ENCODE results near the gene AKR1E2. TPM values are rescaled to one million over a fixed set of nuclear protein-coding genes. Genes with fewer than 3 reads are reported as not detected.

AKR1E2 gene
- total RNA-seq, 1 donor from 2014 or later: 1.7 TPM

DNA sequence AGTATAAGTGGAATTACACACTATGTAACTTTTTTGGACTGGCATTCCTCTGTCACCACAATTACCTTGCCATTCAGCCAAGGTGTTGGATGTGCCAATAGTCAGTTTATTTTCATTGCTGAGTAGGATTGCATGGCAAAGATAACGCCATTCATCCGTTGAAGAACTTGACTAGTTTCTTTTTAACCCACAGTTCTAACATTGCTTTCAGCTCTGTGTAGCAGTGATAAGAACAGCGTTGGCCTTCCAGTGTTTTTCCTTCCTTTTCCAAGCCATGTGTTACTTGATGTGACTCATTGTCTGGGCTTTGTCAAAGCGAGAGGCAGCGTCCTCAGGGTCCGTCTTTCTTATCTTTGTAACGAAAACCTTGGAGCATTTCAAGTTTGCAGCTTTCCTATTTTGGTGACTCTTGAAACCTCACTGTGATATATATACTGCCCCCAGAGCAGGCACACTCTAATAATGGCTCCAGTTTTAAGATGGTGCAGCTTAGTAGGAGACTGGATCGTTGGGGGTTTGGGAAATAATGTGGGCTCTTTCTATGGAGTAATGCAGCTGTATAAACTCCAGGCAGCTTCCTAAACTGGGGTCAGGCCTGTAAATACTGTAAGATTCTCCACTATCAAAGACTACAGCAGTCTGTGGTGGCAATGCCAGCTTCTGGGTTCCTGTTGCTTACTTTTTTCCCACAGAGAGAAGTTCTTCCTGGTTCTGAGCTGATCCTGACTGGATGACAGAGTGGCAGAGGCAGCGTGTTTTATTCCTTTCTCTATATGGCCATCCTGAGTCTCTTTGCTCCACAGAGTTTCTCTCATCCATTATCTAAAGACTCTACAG, 41.7 kb downstream of the AKR1E2 start:
- no peak for DNase-seq (ENCODE audit: extremely low spot score, unreplicated experiment)
- Mint-ChIP-seq H3K4me3 (ENCODE audit: unreplicated experiment) (no peak overlapping the region), H3K9me3 (ENCODE audit: unreplicated experiment) (no peaks in the 10 kb centered on the region), H3K4me1 (ENCODE audit: unreplicated experiment) (peaks cover 2% of the 10 kb centered on the region), H3K27me3 (ENCODE audit: unreplicated experiment) (peaks cover 25% of the 10 kb centered on the region), H3K27ac (ENCODE audit: unreplicated experiment) (no peak overlapping the region), H3K36me3 (ENCODE audit: unreplicated experiment) (no peaks in the 10 kb centered on the region)
- TF ChIP-seq, protein P1, sequence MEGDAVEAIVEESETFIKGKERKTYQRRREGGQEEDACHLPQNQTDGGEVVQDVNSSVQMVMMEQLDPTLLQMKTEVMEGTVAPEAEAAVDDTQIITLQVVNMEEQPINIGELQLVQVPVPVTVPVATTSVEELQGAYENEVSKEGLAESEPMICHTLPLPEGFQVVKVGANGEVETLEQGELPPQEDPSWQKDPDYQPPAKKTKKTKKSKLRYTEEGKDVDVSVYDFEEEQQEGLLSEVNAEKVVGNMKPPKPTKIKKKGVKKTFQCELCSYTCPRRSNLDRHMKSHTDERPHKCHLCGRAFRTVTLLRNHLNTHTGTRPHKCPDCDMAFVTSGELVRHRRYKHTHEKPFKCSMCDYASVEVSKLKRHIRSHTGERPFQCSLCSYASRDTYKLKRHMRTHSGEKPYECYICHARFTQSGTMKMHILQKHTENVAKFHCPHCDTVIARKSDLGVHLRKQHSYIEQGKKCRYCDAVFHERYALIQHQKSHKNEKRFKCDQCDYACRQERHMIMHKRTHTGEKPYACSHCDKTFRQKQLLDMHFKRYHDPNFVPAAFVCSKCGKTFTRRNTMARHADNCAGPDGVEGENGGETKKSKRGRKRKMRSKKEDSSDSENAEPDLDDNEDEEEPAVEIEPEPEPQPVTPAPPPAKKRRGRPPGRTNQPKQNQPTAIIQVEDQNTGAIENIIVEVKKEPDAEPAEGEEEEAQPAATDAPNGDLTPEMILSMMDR (IDR thresholded peaks at IDR 0.05): no peak

DNA sequence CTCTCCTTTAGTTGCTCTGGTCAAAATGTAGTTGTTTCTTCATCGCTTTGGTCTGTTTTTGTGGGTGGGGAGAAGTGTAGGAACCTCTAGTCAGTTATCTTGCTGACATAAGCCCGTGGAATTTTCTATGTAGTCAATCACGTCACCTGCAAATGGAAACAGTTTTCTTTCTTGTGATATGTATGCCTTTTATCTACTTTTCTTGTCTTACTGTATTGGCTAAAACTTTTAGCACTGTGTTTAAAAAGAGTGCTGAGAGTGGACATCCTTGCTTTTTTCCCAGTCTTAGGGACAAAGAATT, 42.3 kb downstream of the AKR1E2 start:
- TF ChIP-seq, protein P1 (IDR thresholded peaks at IDR 0.05): no peak
- H3K4me3 Mint-ChIP-seq (ENCODE audit: unreplicated experiment): no peak overlapping the region
- H3K36me3 Mint-ChIP-seq (ENCODE audit: unreplicated experiment): no peaks in the 10 kb centered on the region
- no peaks in the 10 kb centered on the region for H3K9me3 Mint-ChIP-seq (ENCODE audit: unreplicated experiment)
- peaks cover 2% of the 10 kb centered on the region for H3K4me1 Mint-ChIP-seq (ENCODE audit: unreplicated experiment)
- H3K27me3 Mint-ChIP-seq (ENCODE audit: unreplicated experiment): peaks cover 30% of the 10 kb centered on the region
- DNase-seq (ENCODE audit: extremely low spot score, unreplicated experiment): no peak
- no peak overlapping the region for H3K27ac Mint-ChIP-seq (ENCODE audit: unreplicated experiment)

DNA sequence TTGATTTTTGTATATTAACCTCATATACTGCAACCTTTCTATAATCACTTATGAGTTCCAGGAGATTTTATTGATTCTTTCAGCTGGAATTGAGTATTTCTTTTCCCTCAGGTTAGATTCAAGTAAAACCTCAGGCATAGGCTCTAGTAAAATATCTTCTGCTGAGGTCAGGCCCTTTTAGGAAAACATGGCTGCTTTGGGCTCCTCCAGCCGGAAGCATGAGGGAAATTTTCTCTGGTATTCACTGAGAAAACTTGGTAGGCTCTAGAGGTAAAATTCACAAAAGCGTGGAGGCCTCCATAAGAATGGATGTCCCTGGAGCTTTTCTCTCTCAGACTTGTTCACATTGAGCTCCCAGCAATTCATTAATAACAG, 56.7 kb downstream of the AKR1E2 start:
- Mint-ChIP-seq H3K9me3 (ENCODE audit: unreplicated experiment) (no peaks in the 10 kb centered on the region), H3K27me3 (ENCODE audit: unreplicated experiment) (peaks cover 29% of the 10 kb centered on the region), H3K4me3 (ENCODE audit: unreplicated experiment) (no peak overlapping the region), H3K27ac (ENCODE audit: unreplicated experiment) (no peak overlapping the region), H3K36me3 (ENCODE audit: unreplicated experiment) (no peaks in the 10 kb centered on the region), H3K4me1 (ENCODE audit: unreplicated experiment) (no peaks in the 10 kb centered on the region)
- no peak for DNase-seq (ENCODE audit: extremely low spot score, unreplicated experiment)
- TF ChIP-seq, protein P1 (IDR thresholded peaks at IDR 0.05): no peak

DNA sequence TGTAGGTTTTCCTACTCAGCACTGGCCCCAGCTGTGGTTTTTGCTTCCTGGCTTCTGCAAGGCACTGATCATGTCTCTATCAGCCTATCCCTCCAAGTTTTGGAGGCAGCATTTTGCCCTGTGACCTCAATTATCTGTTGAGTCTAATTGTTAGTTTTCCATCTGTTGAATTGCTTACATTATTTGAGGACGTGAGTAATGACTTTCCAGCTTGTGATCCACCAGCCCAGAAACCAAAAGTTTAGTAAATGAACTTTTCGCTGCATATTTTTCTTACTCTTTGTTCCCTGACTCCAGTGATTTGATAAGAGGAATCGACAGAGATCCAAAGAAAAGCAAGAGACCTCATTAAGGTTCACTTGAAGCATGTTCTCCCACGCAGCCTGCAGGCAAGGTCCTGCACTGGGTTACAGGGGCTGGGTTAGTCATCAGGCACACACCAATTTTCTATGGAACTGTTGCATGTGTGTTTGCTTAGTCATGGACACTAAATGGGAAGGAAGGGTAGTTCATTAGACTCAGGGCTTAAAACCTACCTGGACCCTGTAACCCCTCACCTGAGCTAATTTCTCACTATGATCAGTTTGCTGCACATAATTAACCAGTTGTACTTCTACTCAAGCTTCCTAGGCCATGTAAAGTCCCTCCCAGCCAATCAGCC, 57.2 kb downstream of the AKR1E2 start:
- Mint-ChIP-seq H3K4me1 (ENCODE audit: unreplicated experiment) (no peaks in the 10 kb centered on the region), H3K36me3 (ENCODE audit: unreplicated experiment) (no peaks in the 10 kb centered on the region), H3K4me3 (ENCODE audit: unreplicated experiment) (no peak overlapping the region), H3K27ac (ENCODE audit: unreplicated experiment) (no peak overlapping the region), H3K9me3 (ENCODE audit: unreplicated experiment) (no peaks in the 10 kb centered on the region), H3K27me3 (ENCODE audit: unreplicated experiment) (peaks cover 29% of the 10 kb centered on the region)
- DNase-seq (ENCODE audit: extremely low spot score, unreplicated experiment): no peak
- TF ChIP-seq, protein P1 (IDR thresholded peaks at IDR 0.05): no peak

DNA sequence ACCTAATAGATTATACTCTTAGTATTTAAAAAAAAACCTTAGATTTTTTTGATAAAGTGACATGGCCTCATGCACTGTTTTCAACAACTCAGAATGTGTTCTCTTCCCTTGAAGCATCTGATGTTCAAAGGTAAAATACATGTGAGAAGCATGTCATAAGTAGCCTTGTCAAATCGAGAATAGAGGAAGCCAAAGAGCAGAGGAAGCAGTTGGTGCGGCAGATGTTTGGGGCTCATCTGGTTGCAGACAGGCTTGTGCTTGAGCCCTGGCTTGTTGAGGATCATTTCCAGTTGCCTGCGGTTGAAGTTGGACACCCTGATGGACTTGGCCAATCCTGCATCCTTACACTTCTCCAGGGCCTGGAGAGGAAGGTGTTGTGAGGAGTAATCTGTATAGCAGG, 59.2 kb downstream of the AKR1E2 start:
- TF ChIP-seq, protein P1 (IDR thresholded peaks at IDR 0.05): no peak
- Mint-ChIP-seq H3K27ac (ENCODE audit: unreplicated experiment) (no peak overlapping the region), H3K4me1 (ENCODE audit: unreplicated experiment) (no peaks in the 10 kb centered on the region), H3K4me3 (ENCODE audit: unreplicated experiment) (no peak overlapping the region), H3K36me3 (ENCODE audit: unreplicated experiment) (no peaks in the 10 kb centered on the region), H3K27me3 (ENCODE audit: unreplicated experiment) (peaks cover 22% of the 10 kb centered on the region), H3K9me3 (ENCODE audit: unreplicated experiment) (no peaks in the 10 kb centered on the region)
- no peak for DNase-seq (ENCODE audit: extremely low spot score, unreplicated experiment)

All from osteocyte (in vitro differentiated cells).